Ishikawa (cell line): ENCODE data around the gene KRTAP4-4.

ENCODE experiments used
- CEBPB ChIP-seq: IDR thresholded peaks from 2 replicates; pipeline ENCODE4 v1.6.1; 2012
- CREB1 ChIP-seq: IDR thresholded peaks from 2 replicates; pipeline ENCODE4 v1.6.1; 2012; ENCODE audit warnings: low read depth
- EGR1 ChIP-seq: IDR thresholded peaks from 2 replicates; pipeline ENCODE4 v1.6.1; 2012
- EP300 ChIP-seq: IDR thresholded peaks from 2 replicates; pipeline ENCODE4 v1.6.1; 2012; ENCODE audit warnings: borderline replicate concordance
- FOXM1 ChIP-seq: IDR thresholded peaks from 2 replicates; pipeline ENCODE4 v1.6.1; 2012; ENCODE audit warnings: low read depth, borderline replicate concordance
- NFIC ChIP-seq: IDR thresholded peaks from 2 replicates; pipeline ENCODE4 v1.6.1; 2012
- RAD21 ChIP-seq: IDR thresholded peaks from 2 replicates; pipeline ENCODE4 v1.6.1; 2012; ENCODE audit warnings: low read depth
- TAF1 ChIP-seq: IDR thresholded peaks from 2 replicates; pipeline ENCODE4 v1.6.1; 2012; ENCODE audit warnings: low read depth, mild to moderate bottlenecking
- TCF12 ChIP-seq: IDR thresholded peaks from 2 replicates; pipeline ENCODE4 v1.6.1; 2012; ENCODE audit warnings: low read depth
- TEAD4 ChIP-seq: IDR thresholded peaks from 2 replicates; pipeline ENCODE4 v1.6.1; 2012
- YY1 ChIP-seq: IDR thresholded peaks from 2 replicates; pipeline ENCODE4 v1.6.1; 2012; ENCODE audit warnings: low read depth
- ZBTB7A ChIP-seq: IDR thresholded peaks from 2 replicates; pipeline ENCODE4 v1.6.1; 2012; ENCODE audit warnings: low read depth
- TF ChIP-seq, protein P1 (sequence below): IDR thresholded peaks from 2 replicates; pipeline ENCODE4 v1.6.1; 2012; ENCODE audit warnings: low read depth, mild to moderate bottlenecking
- TF ChIP-seq, protein P2 (sequence below): IDR thresholded peaks from 2 replicates; pipeline ENCODE4 v1.6.1; 2012
- TF ChIP-seq, protein P3 (sequence below): IDR thresholded peaks from 2 replicates; pipeline ENCODE4 v1.6.1; 2012

The KRTAP4-4 gene

DNA sequence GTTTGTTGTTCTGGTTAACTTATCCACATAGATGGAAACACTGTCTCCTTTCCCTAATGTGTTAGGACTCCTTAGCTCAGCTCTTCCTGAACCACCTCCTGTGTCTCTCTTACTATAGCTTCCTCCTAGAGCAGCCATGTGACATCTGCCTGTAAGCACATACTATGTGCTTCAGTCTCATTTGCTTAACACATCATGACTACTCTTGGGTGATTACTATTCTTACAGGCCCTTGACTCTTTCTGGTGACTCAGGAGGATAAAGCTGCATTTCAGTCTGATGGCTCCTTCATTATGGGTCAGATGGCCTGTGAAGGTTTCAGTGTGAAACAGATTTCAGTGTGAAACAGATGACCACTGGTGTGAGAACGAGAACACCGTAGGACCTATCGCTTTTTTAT lies 17.8 kb upstream of the KRTAP4-4 start:
- TF ChIP-seq CEBPB (no peak), EP300 (no peak), ZBTB7A (no peak)

DNA sequence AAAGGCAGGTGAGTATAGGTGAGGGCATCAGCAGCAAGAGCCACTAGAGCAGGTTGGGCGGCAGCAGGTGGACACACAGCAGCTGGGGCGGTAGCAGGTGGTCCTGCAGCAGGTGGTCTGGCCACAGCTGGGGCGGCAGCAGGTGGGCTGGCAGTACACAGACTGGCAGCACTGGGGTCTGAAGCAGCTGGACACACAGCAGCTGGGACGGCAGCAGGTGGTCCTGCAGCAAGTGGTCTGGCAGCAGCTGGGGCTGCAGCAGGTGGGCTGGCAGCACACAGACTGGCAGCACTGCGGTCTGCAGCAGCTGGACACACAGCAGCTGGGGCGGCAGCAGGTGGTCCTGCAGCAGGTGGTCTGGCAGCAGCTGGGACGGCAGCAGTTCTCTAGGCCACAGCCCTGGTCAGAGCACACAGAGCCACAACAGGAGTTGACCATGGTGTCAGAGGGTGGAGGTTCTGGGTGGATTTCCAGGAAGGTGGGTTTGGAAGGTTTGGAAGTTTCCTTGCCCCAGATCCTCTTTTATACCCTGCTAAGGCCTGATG lies 17.3 kb upstream of the KRTAP4-4 start, which contains the start of gene KRTAP4-2:
Gene KRTAP4-2 (minus strand): TSS at position 495 of the 545 bp plus-strand sequence. CDS start 57 bp downstream, at position 438.
- TF ChIP-seq EGR1 (no peak), EP300 (no peak), NFIC (no peak), TEAD4 (no peak), RAD21 (no peak)
- TF ChIP-seq, protein P1, sequence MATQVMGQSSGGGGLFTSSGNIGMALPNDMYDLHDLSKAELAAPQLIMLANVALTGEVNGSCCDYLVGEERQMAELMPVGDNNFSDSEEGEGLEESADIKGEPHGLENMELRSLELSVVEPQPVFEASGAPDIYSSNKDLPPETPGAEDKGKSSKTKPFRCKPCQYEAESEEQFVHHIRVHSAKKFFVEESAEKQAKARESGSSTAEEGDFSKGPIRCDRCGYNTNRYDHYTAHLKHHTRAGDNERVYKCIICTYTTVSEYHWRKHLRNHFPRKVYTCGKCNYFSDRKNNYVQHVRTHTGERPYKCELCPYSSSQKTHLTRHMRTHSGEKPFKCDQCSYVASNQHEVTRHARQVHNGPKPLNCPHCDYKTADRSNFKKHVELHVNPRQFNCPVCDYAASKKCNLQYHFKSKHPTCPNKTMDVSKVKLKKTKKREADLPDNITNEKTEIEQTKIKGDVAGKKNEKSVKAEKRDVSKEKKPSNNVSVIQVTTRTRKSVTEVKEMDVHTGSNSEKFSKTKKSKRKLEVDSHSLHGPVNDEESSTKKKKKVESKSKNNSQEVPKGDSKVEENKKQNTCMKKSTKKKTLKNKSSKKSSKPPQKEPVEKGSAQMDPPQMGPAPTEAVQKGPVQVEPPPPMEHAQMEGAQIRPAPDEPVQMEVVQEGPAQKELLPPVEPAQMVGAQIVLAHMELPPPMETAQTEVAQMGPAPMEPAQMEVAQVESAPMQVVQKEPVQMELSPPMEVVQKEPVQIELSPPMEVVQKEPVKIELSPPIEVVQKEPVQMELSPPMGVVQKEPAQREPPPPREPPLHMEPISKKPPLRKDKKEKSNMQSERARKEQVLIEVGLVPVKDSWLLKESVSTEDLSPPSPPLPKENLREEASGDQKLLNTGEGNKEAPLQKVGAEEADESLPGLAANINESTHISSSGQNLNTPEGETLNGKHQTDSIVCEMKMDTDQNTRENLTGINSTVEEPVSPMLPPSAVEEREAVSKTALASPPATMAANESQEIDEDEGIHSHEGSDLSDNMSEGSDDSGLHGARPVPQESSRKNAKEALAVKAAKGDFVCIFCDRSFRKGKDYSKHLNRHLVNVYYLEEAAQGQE, result no peak

DNA sequence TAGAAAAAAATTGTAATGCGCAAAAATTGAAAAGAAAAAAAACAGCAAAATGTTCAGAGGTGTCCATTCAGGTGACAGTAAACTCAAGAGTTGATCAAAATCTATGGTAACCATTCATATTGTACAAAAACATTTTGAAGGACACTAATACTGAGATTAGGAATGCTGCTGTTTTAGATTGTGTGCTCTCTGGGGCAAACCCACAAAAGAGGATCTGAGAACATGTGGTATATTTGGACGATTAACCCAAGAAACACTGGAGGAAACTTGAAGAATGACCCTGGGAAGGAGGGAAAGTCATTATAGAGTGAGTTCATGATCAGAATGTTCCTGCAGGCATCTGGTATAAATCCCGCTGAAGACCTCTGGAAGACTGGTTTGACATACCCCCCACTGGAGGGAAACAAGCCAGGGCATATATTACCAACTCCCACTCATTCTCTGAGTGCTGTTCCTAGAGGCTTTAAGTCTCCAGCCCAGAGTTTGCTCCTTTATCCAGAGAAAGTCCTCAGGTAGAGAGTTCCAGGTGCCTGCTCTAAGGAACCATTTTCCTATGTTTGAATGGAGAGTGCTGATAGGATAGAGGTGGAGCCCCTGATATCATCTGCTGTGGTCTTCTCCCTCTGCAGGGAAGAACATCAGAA lies 16.3 kb upstream of the KRTAP4-4 start:
- TF ChIP-seq ZBTB7A (no peak), TEAD4 (no peak), NFIC (no peak), RAD21 (no peak), CEBPB (no peak), FOXM1 (no peak), YY1 (no peak), TAF1 (no peak), CREB1 (no peak), EP300 (no peak), TCF12 (no peak)
- TF ChIP-seq, protein P1, result no peak
- TF ChIP-seq, protein P2, sequence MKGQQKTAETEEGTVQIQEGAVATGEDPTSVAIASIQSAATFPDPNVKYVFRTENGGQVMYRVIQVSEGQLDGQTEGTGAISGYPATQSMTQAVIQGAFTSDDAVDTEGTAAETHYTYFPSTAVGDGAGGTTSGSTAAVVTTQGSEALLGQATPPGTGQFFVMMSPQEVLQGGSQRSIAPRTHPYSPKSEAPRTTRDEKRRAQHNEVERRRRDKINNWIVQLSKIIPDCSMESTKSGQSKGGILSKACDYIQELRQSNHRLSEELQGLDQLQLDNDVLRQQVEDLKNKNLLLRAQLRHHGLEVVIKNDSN, result no peak
- TF ChIP-seq, protein P3, sequence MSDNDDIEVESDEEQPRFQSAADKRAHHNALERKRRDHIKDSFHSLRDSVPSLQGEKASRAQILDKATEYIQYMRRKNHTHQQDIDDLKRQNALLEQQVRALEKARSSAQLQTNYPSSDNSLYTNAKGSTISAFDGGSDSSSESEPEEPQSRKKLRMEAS, result no peak

DNA sequence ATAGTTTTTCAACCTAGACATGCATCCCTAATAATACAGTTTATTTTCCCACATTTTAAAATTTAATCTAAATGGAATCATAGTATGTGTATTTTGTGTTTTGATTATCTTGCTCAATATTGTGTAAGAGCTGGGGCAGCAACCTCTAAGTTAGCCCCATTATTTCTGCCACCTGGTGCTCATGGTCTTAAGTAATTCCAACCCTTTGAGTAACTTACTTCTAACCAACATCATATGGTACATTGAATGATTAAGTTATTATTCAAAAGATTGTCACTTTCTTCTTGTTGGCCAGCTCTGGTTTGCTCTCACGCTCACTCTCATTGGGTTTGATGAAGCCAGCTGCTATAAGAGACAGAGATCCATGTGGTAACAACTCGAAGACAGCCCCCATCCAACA lies 11.3 kb upstream of the KRTAP4-4 start:
- TF ChIP-seq CEBPB (no peak), ZBTB7A (no peak), TEAD4 (no peak), TAF1 (no peak), NFIC (no peak), EP300 (no peak), CREB1 (no peak), TCF12 (no peak), EGR1 (no peak), RAD21 (no peak), FOXM1 (no peak), YY1 (no peak)
- TF ChIP-seq, protein P1, result no peak
- TF ChIP-seq, protein P2, result no peak
- TF ChIP-seq, protein P3, result no peak
